IPS-18a (cell line): ENCODE results near the gene FAM180A.

Source experiments
- H3K27ac ChIP-seq: one replicate; pipeline ENCODE4 v1.5.1; 2013; ENCODE audit warnings: low read length
- H3K27me3 ChIP-seq: one replicate; pipeline ENCODE4 v1.6.1; 2013; ENCODE audit warnings: mild to moderate bottlenecking, low read length; ENCODE audit not compliant: control insufficient read depth, insufficient read depth
- H3K36me3 ChIP-seq: one replicate; pipeline ENCODE4 v1.6.1; 2013; ENCODE audit warnings: low read depth, low read length; ENCODE audit not compliant: control insufficient read depth
- H3K4me1 ChIP-seq: one replicate; pipeline ENCODE4 v1.6.1; 2013; ENCODE audit warnings: low read depth, low read length; ENCODE audit not compliant: control insufficient read depth
- H3K4me3 ChIP-seq: one replicate; pipeline ENCODE4 v1.5.1; 2013; ENCODE audit warnings: low read length
- H3K9ac ChIP-seq: one replicate; pipeline ENCODE4 v1.6.1; 2013; ENCODE audit warnings: mild to moderate bottlenecking, low read length, moderate library complexity
- H3K9me3 ChIP-seq: one replicate; pipeline ENCODE4 v1.6.1; 2013; ENCODE audit warnings: low read depth, low read length; ENCODE audit not compliant: control insufficient read depth

The FAM180A gene

DNA sequence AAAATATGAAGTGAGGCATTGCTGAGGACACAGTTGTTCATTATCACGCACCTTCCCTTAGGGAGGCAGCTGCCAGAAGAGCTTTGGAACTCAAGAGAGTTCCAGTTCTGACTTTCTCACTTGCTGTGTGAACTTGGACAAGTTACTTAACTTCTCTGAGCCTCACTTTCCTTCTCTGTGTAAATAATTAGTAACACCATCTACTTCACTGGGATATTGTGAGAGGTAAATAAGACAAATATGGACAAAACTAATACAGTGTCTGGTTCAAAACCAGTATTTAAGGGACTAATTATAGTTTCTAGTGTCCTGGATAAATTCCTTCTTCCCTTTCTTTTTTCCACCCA, 14.3 kb downstream of the FAM180A start:
- no peak overlapping the region for H3K4me3 ChIP-seq
- H3K4me1 ChIP-seq = no peaks in the 10 kb centered on the region

DNA sequence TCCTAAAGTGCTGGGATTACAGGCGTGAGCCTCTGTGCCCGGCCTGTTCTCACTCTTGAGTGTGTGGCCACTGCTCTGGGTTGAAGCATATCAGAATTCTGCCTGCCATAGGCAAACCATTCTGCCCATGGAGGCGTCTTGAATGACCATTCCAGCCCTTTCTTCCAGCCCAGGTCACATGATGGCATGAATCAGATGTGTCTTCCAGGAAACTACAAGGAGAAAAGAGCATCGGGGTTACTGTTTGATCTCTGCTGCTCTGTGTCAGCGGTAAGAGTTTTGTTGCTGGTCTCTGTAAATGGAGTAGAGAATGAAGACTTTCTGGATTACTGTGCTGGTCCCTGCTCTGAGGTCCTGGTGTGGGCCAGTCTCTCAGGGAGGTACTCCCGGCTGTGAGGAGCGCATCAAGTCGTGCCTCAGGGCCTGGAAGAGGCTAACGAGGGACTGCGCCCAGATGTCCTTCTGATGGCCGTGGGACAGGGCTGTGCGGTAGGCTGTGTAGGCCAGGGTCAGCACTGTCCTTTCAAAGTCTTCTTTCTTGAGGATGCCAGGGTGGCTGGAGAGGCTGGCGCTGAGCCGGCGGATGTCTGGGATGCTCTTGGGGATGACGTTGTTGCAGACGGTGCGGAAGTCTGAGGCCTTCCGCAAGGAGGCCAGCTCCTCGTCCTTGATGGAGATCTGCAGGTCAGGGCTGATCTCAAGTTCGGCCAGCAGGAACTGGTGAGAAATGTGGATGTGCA, 14.8 kb downstream of the FAM180A start:
- H3K36me3 ChIP-seq = no peaks in the 10 kb centered on the region
- H3K27me3 ChIP-seq = no peaks in the 10 kb centered on the region
- peaks cover under 1% of the 10 kb centered on the region for H3K4me1 ChIP-seq

More for the DNA sequence above, 14.3 kb downstream of the FAM180A start:
- no peak overlapping the region for H3K27ac ChIP-seq
- H3K36me3 ChIP-seq = no peaks in the 10 kb centered on the region
- no peaks in the 10 kb centered on the region for H3K27me3 ChIP-seq
- no peak overlapping the region for H3K9ac ChIP-seq
- H3K9me3 ChIP-seq = no peaks in the 10 kb centered on the region

GRCh38 chr7:135731131-135731530, 17.5 kb downstream of the FAM180A start:
- no peaks in the 10 kb centered on the region for H3K9me3 ChIP-seq
- H3K9ac ChIP-seq = no peak overlapping the region
- no peaks in the 10 kb centered on the region for H3K27me3 ChIP-seq
- H3K4me1 ChIP-seq = peaks cover 13% of the 10 kb centered on the region
- no peak overlapping the region for H3K4me3 ChIP-seq
- H3K36me3 ChIP-seq = no peaks in the 10 kb centered on the region
- H3K27ac ChIP-seq = no peak overlapping the region

More for the DNA sequence above, 14.8 kb downstream of the FAM180A start:
- Histone ChIP-seq H3K9ac (no peak overlapping the region), H3K9me3 (no peaks in the 10 kb centered on the region), H3K4me3 (no peak overlapping the region), H3K27ac (no peak overlapping the region)

DNA sequence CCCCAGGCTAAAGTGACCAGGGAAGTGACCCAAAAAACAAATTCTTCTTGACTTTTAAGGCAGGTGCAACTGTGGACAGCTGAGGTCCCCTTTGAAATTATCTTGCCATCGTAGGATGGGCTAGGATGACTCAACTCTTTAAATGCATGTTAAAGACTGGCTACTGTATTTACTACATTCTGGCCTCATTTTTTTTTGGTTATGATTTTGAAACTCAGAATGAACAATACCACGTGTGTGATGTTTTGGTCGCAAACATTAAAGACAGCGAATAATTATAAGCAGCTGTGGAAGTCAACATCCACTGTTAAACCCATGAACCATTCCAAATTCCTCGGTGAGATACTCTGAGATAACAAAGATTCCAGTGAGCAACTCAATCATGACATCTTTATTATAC, 19.4 kb downstream of the FAM180A start:
- no peak overlapping the region for H3K4me3 ChIP-seq
- no peak overlapping the region for H3K9ac ChIP-seq
- no peaks in the 10 kb centered on the region for H3K36me3 ChIP-seq
- H3K9me3 ChIP-seq = no peaks in the 10 kb centered on the region
- H3K27me3 ChIP-seq = no peaks in the 10 kb centered on the region
- H3K4me1 ChIP-seq = peaks cover 13% of the 10 kb centered on the region
- no peak overlapping the region for H3K27ac ChIP-seq

GRCh38 chr7:135728136-135728669, 20.4 kb downstream of the FAM180A start, which contains the start of gene SLC13A4:
Gene SLC13A4 (minus strand): TSS chr7:135728186. CDS start chr7:135727496, 690 bp downstream.
- Histone ChIP-seq H3K36me3 (no peaks in the 10 kb centered on the region), H3K4me1 (peaks cover 13% of the 10 kb centered on the region), H3K27me3 (no peaks in the 10 kb centered on the region), H3K4me3 (peak within 1 kb of the TSS; percentile 55), H3K27ac (no peak within 1 kb of the TSS), H3K9ac (peak within 1 kb of the TSS; percentile 46), H3K9me3 (no peaks in the 10 kb centered on the region)

- peaks cover 13% of the 10 kb centered on the region for H3K4me1 ChIP-seq
- H3K9ac ChIP-seq = no peak overlapping the region
- no peaks in the 10 kb centered on the region for H3K9me3 ChIP-seq
- no peak overlapping the region for H3K27ac ChIP-seq
- H3K4me3 ChIP-seq = no peak overlapping the region
- no peaks in the 10 kb centered on the region for H3K27me3 ChIP-seq
- no peaks in the 10 kb centered on the region for H3K36me3 ChIP-seq
Observed at GRCh38 chr7:135726911-135727673, 21.5 kb downstream of the FAM180A start.

GRCh38 chr7:135726276-135726788, 22.3 kb downstream of the FAM180A start:
- Histone ChIP-seq H3K4me1 (peaks cover 13% of the 10 kb centered on the region), H3K9ac (no peak overlapping the region), H3K27ac (no peak overlapping the region), H3K9me3 (no peaks in the 10 kb centered on the region), H3K4me3 (no peak overlapping the region), H3K36me3 (no peaks in the 10 kb centered on the region), H3K27me3 (no peaks in the 10 kb centered on the region)

- no peak overlapping the region for H3K4me3 ChIP-seq
- H3K36me3 ChIP-seq = no peaks in the 10 kb centered on the region
- H3K27ac ChIP-seq = no peak overlapping the region
- H3K27me3 ChIP-seq = no peaks in the 10 kb centered on the region
- peaks cover 9% of the 10 kb centered on the region for H3K4me1 ChIP-seq
- H3K9ac ChIP-seq = no peak overlapping the region
- H3K9me3 ChIP-seq = no peaks in the 10 kb centered on the region
Observed at GRCh38 chr7:135723411-135723810, 25.2 kb downstream of the FAM180A start.

GRCh38 chr7:135721198-135721820, 27.3 kb downstream of the FAM180A start:
- H3K4me3 ChIP-seq = no peak overlapping the region
- no peaks in the 10 kb centered on the region for H3K36me3 ChIP-seq
- H3K9me3 ChIP-seq = no peaks in the 10 kb centered on the region
- H3K9ac ChIP-seq = no peak overlapping the region
- no peaks in the 10 kb centered on the region for H3K4me1 ChIP-seq
- no peak overlapping the region for H3K27ac ChIP-seq
- H3K27me3 ChIP-seq = no peaks in the 10 kb centered on the region

- no peaks in the 10 kb centered on the region for H3K9me3 ChIP-seq
- H3K36me3 ChIP-seq = no peaks in the 10 kb centered on the region
- no peak overlapping the region for H3K27ac ChIP-seq
- no peaks in the 10 kb centered on the region for H3K4me1 ChIP-seq
- no peaks in the 10 kb centered on the region for H3K27me3 ChIP-seq
- H3K9ac ChIP-seq = no peak overlapping the region
- no peak overlapping the region for H3K4me3 ChIP-seq
Observed at GRCh38 chr7:135719688-135720087, 28.9 kb downstream of the FAM180A start.

DNA sequence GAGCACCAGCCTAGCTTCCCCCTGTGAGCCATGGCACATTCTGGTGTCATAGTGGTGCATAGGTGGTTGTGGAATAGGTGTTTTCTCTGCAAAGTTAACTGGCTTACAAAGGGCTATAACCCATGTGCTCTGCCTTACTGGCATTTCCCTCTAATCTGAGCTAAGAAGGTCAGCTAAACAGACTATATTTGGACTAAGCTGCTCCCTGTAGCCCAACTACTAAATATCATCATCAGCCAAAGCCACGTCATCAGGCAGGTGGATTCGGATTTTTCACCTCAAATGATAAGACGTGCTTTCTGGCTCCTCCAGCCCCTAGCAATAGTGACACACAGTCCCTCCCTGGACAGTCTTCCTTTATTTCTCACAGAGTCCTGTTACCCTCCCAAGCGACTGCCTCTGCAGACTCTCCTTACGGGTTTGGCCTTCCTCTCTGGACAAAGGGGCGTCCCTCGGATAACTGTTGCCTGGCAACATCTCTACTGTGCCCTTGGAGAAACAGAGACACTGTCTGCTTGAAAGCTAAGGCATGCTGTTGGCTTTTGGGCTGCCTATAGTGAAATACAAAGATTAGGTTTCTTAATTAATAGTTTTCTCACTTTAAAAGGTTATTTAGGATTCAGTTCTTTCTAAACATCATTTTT, 29.7 kb downstream of the FAM180A start:
- Histone ChIP-seq H3K27me3 (no peaks in the 10 kb centered on the region), H3K9ac (no peak overlapping the region), H3K4me1 (no peaks in the 10 kb centered on the region), H3K27ac (no peak overlapping the region), H3K4me3 (no peak overlapping the region), H3K9me3 (no peaks in the 10 kb centered on the region), H3K36me3 (no peaks in the 10 kb centered on the region)
